Measurements from ENCODE around the gene FAM120B.

FAM120B gene, protein sequence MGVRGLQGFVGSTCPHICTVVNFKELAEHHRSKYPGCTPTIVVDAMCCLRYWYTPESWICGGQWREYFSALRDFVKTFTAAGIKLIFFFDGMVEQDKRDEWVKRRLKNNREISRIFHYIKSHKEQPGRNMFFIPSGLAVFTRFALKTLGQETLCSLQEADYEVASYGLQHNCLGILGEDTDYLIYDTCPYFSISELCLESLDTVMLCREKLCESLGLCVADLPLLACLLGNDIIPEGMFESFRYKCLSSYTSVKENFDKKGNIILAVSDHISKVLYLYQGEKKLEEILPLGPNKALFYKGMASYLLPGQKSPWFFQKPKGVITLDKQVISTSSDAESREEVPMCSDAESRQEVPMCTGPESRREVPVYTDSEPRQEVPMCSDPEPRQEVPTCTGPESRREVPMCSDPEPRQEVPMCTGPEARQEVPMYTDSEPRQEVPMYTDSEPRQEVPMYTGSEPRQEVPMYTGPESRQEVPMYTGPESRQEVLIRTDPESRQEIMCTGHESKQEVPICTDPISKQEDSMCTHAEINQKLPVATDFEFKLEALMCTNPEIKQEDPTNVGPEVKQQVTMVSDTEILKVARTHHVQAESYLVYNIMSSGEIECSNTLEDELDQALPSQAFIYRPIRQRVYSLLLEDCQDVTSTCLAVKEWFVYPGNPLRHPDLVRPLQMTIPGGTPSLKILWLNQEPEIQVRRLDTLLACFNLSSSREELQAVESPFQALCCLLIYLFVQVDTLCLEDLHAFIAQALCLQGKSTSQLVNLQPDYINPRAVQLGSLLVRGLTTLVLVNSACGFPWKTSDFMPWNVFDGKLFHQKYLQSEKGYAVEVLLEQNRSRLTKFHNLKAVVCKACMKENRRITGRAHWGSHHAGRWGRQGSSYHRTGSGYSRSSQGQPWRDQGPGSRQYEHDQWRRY

DNA sequence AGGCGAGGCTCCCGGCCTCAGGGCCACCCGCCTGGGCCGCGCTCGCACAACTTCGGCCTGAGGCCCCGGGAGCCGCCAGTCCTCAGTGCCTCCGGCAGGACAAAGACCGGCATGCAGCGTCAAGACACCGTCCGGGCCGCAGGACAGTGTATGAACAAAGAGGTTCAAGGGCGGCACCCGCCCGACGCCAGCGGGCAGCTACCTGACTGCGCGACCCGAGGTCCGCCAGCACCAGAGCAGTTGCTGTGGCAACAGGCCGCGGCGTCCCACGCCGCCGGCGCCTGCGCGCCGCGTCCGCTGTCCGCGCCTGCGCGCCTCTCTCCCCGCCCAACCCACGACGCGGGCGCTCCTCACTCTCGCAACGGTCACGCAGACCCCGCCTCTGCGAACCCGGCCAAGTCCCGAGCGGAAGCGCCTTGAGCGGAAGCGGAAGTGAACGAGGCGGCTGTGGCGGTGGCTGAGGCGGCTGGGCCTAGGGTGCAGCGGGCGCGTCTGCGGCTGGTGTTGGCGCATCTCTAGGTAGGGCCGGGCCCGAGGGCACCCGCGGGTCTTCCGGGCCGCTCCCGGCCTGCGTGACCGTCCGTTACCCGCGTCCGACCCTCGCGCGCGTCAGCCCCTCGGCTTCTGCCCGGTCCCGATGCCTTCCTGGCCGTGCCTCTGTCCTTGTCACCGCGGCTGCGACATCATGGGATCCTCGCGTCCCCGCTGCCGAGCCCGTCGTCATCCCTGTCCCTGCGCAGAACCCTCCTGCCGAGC is at the start of gene FAM120B:
FAM120B (plus strand) TSS at position 435 of the 756 bp plus-strand sequence. CDS start 10,633 bp downstream, outside the sequence.
- Histone ChIP-seq H3K27ac (ENCODE audit: low read depth, low read length) (peak within 1 kb of the TSS; percentile 81), H3K9ac (ENCODE audit: low read length in 5 of 5) (peak within 1 kb of the TSS; percentile 53 to 99 (median 94)), H3K36me3 (ENCODE audit: control insufficient read depth in 5 of 5, insufficient read depth in 5 of 5, low read length in 5 of 5) (no peaks in the 10 kb centered on the region), H3K4me3 (ENCODE audit: low read depth in 1 of 5, low read length in 5 of 5) (peak within 1 kb of the TSS; percentile 89 to 97 (median 92)), H3K9me3 (ENCODE audit: control insufficient read depth in 5 of 5, low read length in 5 of 5) (no peaks in the 10 kb centered on the region), H3K27me3 (ENCODE audit: control insufficient read depth in 5 of 5, insufficient read depth in 4 of 5, low read length in 5 of 5) (no peaks in the 10 kb centered on the region), H3K4me1 (ENCODE audit: control insufficient read depth in 5 of 5, insufficient read depth in 5 of 5, low read length in 5 of 5) (peaks cover 9 to 37% (median 34%) of the 10 kb centered on the region in 5 donors)

DNA sequence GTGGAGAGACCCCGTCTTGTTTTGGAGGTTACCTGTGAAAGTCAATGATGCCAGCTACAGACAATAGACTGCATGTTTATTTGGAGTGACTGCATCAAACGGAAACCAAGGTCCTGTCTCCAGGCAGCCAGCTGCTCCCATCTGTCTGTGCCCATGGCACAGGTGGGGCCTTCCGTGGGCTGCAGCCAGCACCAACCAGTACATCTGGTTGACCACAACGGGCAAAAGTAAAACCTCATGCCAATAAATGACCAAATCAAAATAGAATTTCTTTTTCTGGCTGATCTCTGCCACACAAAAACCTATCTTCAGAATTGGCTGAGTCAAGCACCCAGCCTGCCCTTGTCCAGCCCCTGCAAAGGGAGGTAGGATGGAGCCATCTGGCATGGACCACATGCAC is 49.2 kb upstream of the FAM120B start:
- Histone ChIP-seq H3K4me3 (ENCODE audit: low read depth in 1 of 5, low read length in 5 of 5) (no peak overlapping the region), H3K4me1 (ENCODE audit: control insufficient read depth in 5 of 5, insufficient read depth in 5 of 5, low read length in 5 of 5) (no peaks in the 10 kb centered on the region), H3K27me3 (ENCODE audit: control insufficient read depth in 5 of 5, insufficient read depth in 4 of 5, low read length in 5 of 5) (peaks cover 3 to 21% (median 14%) of the 10 kb centered on the region in 5 donors), H3K36me3 (ENCODE audit: control insufficient read depth in 5 of 5, insufficient read depth in 5 of 5, low read length in 5 of 5) (no peaks in the 10 kb centered on the region), H3K27ac (ENCODE audit: low read depth, low read length) (no peak overlapping the region), H3K9ac (ENCODE audit: low read length in 5 of 5) (no peak overlapping the region), H3K9me3 (ENCODE audit: control insufficient read depth in 5 of 5, low read length in 5 of 5) (no peaks in the 10 kb centered on the region)

DNA sequence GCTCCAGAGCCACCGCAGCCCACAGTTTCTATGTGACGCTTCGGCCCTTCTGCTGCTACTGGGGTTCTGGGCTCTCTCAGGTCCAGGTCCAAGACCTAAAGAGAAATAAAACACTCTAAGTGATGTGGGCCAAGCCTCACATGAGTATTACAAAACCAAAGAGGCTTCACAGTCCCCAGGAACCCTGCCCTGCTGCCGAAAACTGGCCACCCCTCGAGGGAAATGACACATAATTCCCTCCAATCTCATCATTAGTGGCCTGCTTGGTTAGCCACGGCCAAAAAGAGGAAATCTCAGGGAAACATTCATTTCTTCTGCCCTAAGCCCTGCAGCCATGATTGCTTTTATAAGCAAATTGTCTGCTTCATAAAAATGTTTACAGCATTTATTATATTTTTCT is 48.2 kb upstream of the FAM120B start:
- H3K36me3 ChIP-seq (ENCODE audit: control insufficient read depth in 5 of 5, insufficient read depth in 5 of 5, low read length in 5 of 5): no peaks in the 10 kb centered on the region
- H3K27ac ChIP-seq (ENCODE audit: low read depth, low read length): no peak overlapping the region
- no peaks in the 10 kb centered on the region for H3K4me1 ChIP-seq (ENCODE audit: control insufficient read depth in 5 of 5, insufficient read depth in 5 of 5, low read length in 5 of 5)
- no peak overlapping the region for H3K4me3 ChIP-seq (ENCODE audit: low read depth in 1 of 5, low read length in 5 of 5)
- H3K9ac ChIP-seq (ENCODE audit: low read length in 5 of 5): no peak overlapping the region
- H3K27me3 ChIP-seq (ENCODE audit: control insufficient read depth in 5 of 5, insufficient read depth in 4 of 5, low read length in 5 of 5): peaks cover 0 to 20% (median 7%) of the 10 kb centered on the region in 5 donors
- H3K9me3 ChIP-seq (ENCODE audit: control insufficient read depth in 5 of 5, low read length in 5 of 5): no peaks in the 10 kb centered on the region

DNA sequence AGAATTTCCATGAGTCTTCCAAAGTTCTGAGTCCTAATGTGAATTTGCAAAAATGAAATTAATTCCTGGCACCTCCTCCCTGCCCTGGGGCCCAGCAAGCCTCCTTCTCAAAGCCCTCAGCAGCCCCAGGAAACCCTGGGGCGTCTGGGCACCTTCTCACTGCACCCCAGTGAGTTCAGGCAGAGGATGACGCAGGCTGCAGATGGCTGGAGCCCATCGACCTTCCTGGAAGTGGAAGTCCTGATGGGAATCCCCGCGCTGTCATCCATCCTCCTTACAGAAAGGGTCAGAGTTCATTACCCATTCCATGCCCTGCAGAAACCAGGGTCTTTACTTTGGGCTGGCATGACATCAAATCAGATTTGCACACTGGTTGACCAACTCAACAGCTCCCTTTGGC is 47.3 kb upstream of the FAM120B start:
- Histone ChIP-seq H3K27ac (ENCODE audit: low read depth, low read length) (no peak overlapping the region), H3K27me3 (ENCODE audit: control insufficient read depth in 5 of 5, insufficient read depth in 4 of 5, low read length in 5 of 5) (peaks cover 0 to 22% (median 7%) of the 10 kb centered on the region in 5 donors), H3K4me1 (ENCODE audit: control insufficient read depth in 5 of 5, insufficient read depth in 5 of 5, low read length in 5 of 5) (no peaks in the 10 kb centered on the region), H3K4me3 (ENCODE audit: low read depth in 1 of 5, low read length in 5 of 5) (no peak overlapping the region), H3K9ac (ENCODE audit: low read length in 5 of 5) (no peak overlapping the region), H3K9me3 (ENCODE audit: control insufficient read depth in 5 of 5, low read length in 5 of 5) (no peaks in the 10 kb centered on the region), H3K36me3 (ENCODE audit: control insufficient read depth in 5 of 5, insufficient read depth in 5 of 5, low read length in 5 of 5) (no peaks in the 10 kb centered on the region)

DNA sequence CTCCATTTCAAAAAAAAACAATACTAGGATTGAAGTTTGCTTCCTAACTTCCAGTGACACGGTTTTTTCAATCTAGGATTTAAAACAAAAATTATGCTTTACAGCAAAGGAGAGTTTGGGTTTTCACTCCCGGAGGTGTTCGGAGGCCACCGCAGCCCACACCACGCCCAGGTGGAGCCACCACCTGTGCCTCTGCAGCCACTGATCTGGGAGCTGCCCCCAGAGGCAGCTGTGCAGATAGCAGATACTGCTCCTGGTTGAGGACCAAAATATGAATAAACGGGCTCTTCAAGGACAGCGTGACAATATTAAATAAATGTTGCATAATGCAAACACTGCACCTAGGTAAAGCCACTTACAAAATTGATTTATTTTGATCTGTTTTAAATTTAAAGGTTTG is 45.9 kb upstream of the FAM120B start:
- Histone ChIP-seq H3K27me3 (ENCODE audit: control insufficient read depth in 5 of 5, insufficient read depth in 4 of 5, low read length in 5 of 5) (peaks cover 0 to 17% (median 8%) of the 10 kb centered on the region in 5 donors), H3K36me3 (ENCODE audit: control insufficient read depth in 5 of 5, insufficient read depth in 5 of 5, low read length in 5 of 5) (no peaks in the 10 kb centered on the region), H3K9me3 (ENCODE audit: control insufficient read depth in 5 of 5, low read length in 5 of 5) (no peaks in the 10 kb centered on the region), H3K27ac (ENCODE audit: low read depth, low read length) (no peak overlapping the region), H3K9ac (ENCODE audit: low read length in 5 of 5) (no peak overlapping the region), H3K4me3 (ENCODE audit: low read depth in 1 of 5, low read length in 5 of 5) (no peak overlapping the region), H3K4me1 (ENCODE audit: control insufficient read depth in 5 of 5, insufficient read depth in 5 of 5, low read length in 5 of 5) (peaks cover 0 to 5% (median 2%) of the 10 kb centered on the region in 5 donors)

DNA sequence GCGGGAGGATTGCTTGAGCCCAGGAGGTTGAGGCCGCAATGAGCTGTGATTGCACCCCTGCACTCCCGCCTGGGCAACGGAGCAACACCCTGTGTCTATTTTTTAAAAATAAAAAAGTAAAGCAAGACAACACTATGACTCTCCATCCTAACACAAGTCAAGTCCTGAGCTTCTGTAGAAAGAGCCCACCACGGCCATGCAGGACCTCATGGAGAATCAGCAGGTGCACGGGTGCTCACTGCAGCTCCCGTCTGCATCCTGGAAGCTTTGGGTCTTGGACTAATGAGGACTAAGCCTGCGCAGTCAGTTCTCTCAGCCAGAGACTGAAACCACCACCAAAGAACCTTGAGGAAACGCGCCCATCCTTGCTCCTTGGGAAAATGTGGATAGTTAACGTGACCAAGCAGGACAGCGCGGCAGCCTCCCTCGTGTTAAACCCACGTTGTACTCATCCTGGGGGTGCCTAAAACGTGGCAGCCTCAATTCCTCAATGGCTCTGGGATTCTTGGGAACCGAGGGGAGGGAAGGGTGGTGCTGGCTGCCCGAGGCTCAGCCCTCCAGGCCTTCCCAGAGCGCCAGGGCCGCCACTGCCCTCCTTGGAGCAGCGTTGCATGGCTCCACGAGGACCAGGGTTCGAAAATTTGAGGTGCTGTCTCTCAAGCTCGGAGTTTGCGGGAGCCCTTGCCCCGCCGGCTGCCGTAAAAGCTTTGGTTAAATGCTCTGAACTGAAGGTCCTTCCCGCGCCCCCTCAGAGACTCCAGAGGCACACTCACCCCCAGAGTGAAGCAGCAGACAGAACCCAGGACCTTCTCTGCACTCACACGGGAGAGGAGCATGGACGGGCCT is 44.7 kb upstream of the FAM120B start:
- H3K4me1 ChIP-seq (ENCODE audit: control insufficient read depth in 5 of 5, insufficient read depth in 5 of 5, low read length in 5 of 5): peaks cover 0 to 14% (median 9%) of the 10 kb centered on the region in 5 donors
- no peaks in the 10 kb centered on the region for H3K9me3 ChIP-seq (ENCODE audit: control insufficient read depth in 5 of 5, low read length in 5 of 5)
- no peak overlapping the region for H3K27ac ChIP-seq (ENCODE audit: low read depth, low read length)
- no peak overlapping the region for H3K9ac ChIP-seq (ENCODE audit: low read length in 5 of 5)
- H3K27me3 ChIP-seq (ENCODE audit: control insufficient read depth in 5 of 5, insufficient read depth in 4 of 5, low read length in 5 of 5): peaks cover 0 to 17% (median 8%) of the 10 kb centered on the region in 5 donors
- H3K4me3 ChIP-seq (ENCODE audit: low read depth in 1 of 5, low read length in 5 of 5): no peak overlapping the region
- H3K36me3 ChIP-seq (ENCODE audit: control insufficient read depth in 5 of 5, insufficient read depth in 5 of 5, low read length in 5 of 5): no peaks in the 10 kb centered on the region

DNA sequence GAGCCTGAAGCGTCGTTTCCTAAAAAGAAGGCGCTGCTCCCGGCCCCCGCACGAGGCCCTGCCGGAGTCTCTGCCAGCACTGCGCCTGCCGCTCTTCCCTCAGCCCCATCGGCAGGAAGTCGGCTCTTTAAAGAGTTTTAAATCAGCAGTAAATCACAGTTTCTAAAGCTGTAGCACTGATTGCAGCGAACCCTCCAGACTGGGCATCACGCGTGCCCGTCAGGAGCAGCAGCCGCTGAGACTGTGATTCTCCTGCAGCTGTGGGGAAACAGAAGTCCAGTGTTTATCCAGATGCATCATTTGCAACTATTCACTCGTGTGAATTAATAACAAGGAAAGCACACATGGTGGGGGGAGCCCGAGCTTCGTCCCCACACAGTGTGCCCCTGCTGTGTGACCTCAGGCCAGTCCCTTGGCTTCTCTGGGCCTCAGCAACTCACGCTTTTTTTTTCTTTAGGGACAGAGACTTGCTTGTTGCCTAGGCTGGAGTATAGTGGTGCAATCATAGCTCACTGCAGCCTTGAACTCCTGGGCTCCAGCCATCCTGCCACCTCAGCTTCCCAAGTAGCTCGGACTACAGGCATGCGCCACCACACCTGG is 44.0 kb upstream of the FAM120B start:
- H3K4me1 ChIP-seq (ENCODE audit: control insufficient read depth in 5 of 5, insufficient read depth in 5 of 5, low read length in 5 of 5): peaks cover 0 to 15% (median 9%) of the 10 kb centered on the region in 5 donors
- peaks cover 0 to 17% (median 8%) of the 10 kb centered on the region in 5 donors for H3K27me3 ChIP-seq (ENCODE audit: control insufficient read depth in 5 of 5, insufficient read depth in 4 of 5, low read length in 5 of 5)
- no peak overlapping the region for H3K27ac ChIP-seq (ENCODE audit: low read depth, low read length)
- no peaks in the 10 kb centered on the region for H3K9me3 ChIP-seq (ENCODE audit: control insufficient read depth in 5 of 5, low read length in 5 of 5)
- H3K36me3 ChIP-seq (ENCODE audit: control insufficient read depth in 5 of 5, insufficient read depth in 5 of 5, low read length in 5 of 5): no peaks in the 10 kb centered on the region
- no peak overlapping the region for H3K4me3 ChIP-seq (ENCODE audit: low read depth in 1 of 5, low read length in 5 of 5)
- H3K9ac ChIP-seq (ENCODE audit: low read length in 5 of 5): no peak overlapping the region

DNA sequence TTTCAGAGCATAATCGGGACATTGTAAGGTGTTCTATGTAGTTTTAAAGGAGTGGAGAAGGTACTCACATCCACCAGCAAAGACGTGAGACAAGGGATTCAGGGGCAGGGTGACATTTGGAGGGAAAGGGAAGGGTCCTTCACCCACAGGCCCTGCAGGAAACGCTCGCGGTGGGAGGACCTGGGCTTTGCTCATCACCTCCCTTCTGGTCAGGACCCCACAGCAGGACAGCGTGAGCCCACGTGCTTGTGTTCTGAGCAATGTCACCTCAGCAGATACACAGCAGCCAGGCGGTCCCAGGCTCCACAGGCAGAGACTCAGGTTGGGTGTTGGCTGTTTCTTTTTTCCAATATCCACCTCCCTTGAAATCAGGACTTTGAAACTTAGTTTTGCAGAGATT is 43.1 kb upstream of the FAM120B start:
- Histone ChIP-seq H3K27me3 (ENCODE audit: control insufficient read depth in 5 of 5, insufficient read depth in 4 of 5, low read length in 5 of 5) (peaks cover 0 to 17% (median 8%) of the 10 kb centered on the region in 5 donors), H3K9ac (ENCODE audit: low read length in 5 of 5) (no peak overlapping the region), H3K4me1 (ENCODE audit: control insufficient read depth in 5 of 5, insufficient read depth in 5 of 5, low read length in 5 of 5) (peaks cover 0 to 19% (median 9%) of the 10 kb centered on the region in 5 donors), H3K4me3 (ENCODE audit: low read depth in 1 of 5, low read length in 5 of 5) (no peak overlapping the region), H3K36me3 (ENCODE audit: control insufficient read depth in 5 of 5, insufficient read depth in 5 of 5, low read length in 5 of 5) (no peaks in the 10 kb centered on the region), H3K9me3 (ENCODE audit: control insufficient read depth in 5 of 5, low read length in 5 of 5) (no peaks in the 10 kb centered on the region), H3K27ac (ENCODE audit: low read depth, low read length) (no peak overlapping the region)

DNA sequence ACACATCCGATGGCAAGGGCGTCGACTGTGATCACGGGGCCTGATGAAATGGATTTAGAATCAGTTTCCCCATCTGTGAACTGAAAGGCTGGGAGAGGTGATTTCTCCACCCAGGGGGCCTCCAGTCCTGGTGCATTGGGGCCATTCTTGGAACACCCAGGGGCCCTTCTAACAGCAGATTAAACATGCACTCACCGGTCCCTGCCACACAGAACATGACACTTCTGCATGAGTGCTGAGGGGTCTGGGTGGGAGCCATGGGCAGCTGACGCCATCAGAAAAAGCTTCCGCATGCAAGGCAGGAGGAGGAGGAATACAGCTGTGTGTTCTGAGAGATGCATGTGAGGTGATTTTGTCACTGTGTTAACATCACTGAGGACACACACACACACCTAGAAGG is 42.5 kb upstream of the FAM120B start:
- no peaks in the 10 kb centered on the region for H3K36me3 ChIP-seq (ENCODE audit: control insufficient read depth in 5 of 5, insufficient read depth in 5 of 5, low read length in 5 of 5)

More for the DNA sequence above, 42.5 kb upstream of the FAM120B start:
- Histone ChIP-seq H3K27me3 (ENCODE audit: control insufficient read depth in 5 of 5, insufficient read depth in 4 of 5, low read length in 5 of 5) (peaks cover 0 to 17% (median 8%) of the 10 kb centered on the region in 5 donors), H3K9ac (ENCODE audit: low read length in 5 of 5) (no peak overlapping the region), H3K9me3 (ENCODE audit: control insufficient read depth in 5 of 5, low read length in 5 of 5) (no peaks in the 10 kb centered on the region), H3K27ac (ENCODE audit: low read depth, low read length) (no peak overlapping the region), H3K4me1 (ENCODE audit: control insufficient read depth in 5 of 5, insufficient read depth in 5 of 5, low read length in 5 of 5) (peaks cover 0 to 19% (median 9%) of the 10 kb centered on the region in 5 donors), H3K4me3 (ENCODE audit: low read depth in 1 of 5, low read length in 5 of 5) (no peak overlapping the region)

Data from subcutaneous abdominal adipose tissue (tissue), 5 donors.